Uterus (tissue), 2 donors: ENCODE results near the gene TMEM119.

ENCODE experiments used
- CTCF ChIP-seq, 4 experiments: fragments of 200-600 bp in 2 of 4; fragments of 450-650 bp in 2 of 4; sonication (generic) in 2 of 4; IDR thresholded peaks; one replicate each; pipeline ENCODE4 v1.5.1; 2016 to 2019; ENCODE audit warnings: antibody characterized with exemption in 4 of 4, mild to moderate bottlenecking in 2 of 4, moderate library complexity in 1 of 4
- POLR2A ChIP-seq, 2 donors: fragments of 450-650 bp; IDR thresholded peaks; one replicate each; pipeline ENCODE4 v1.6.1; 2016; ENCODE audit warnings: antibody characterized with exemption in 2 of 2, mild to moderate bottlenecking in 1 of 2, moderate library complexity in 1 of 2

- TF ChIP-seq POLR2A (IDR thresholded peaks at IDR 0.05) (no peak), CTCF (IDR thresholded peaks at IDR 0.05) (no peak)
Observed at GRCh38 chr12:108605690-108606406, 8.0 kb upstream of the TMEM119 start.
